ENCODE data around the gene WDR88.
"Not testable (repeated sequence)": the region's sequence is repeated elsewhere in the genome, so short reads cannot be mapped to it uniquely, and the experiment has no call there.

Gene WDR88

GRCh38 chr19:33163481-33163880, 31.6 kb downstream of the WDR88 start:
- no peak overlapping the region for H3K4me3 ChIP-seq
- H3K9me3 ChIP-seq: no peaks in the 10 kb centered on the region
- DNase-seq: no peak
- intact Hi-C loops (cut with DNase I; ENCODE audit: low total_unique reads): no loop called here
- H3K27me3 ChIP-seq: no peaks in the 10 kb centered on the region
- H3K27ac ChIP-seq: no peak overlapping the region
- TF ChIP-seq CTCF (IDR thresholded peaks at IDR 0.05): no peak
- H3K4me1 ChIP-seq: no peaks in the 10 kb centered on the region
- H3K36me3 ChIP-seq: no peaks in the 10 kb centered on the region

DNA sequence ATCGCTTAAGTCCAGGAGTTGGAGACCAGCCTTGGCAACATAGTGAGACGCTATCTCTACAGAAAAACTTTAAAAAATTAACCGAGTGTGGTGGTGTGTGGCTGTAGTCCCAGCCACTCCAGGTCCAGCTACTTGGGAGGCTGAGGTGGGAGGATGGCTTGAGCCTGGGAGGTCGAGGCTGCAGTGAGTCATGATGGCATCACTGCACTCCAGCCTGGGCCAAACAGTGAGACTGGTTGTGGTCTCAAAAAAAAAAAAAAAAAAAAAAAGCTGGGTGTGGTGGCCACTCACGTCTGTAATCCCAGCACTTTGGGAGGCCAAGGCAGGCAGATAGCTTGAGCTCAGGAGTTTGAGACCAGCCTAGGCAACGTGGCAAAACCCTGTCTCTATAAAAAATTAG, 34.1 kb downstream of the WDR88 start:
- not testable (repeated sequence) for DNase-seq, H3K9me3 ChIP-seq

GRCh38 chr19:33167438-33167837, 35.5 kb downstream of the WDR88 start:
- DNase-seq: no peak
- no peaks in the 10 kb centered on the region for H3K27me3 ChIP-seq
- no peaks in the 10 kb centered on the region for H3K36me3 ChIP-seq
- no peak overlapping the region for H3K4me3 ChIP-seq
- no peak for TF ChIP-seq CTCF (IDR thresholded peaks at IDR 0.05)
- H3K4me1 ChIP-seq: no peaks in the 10 kb centered on the region
- no peaks in the 10 kb centered on the region for H3K9me3 ChIP-seq
- H3K27ac ChIP-seq: no peak overlapping the region
- intact Hi-C loops (cut with DNase I; ENCODE audit: low total_unique reads): no loop called here

More for the DNA sequence above, 34.1 kb downstream of the WDR88 start:
- H3K27me3 ChIP-seq; H3K36me3 ChIP-seq; H3K4me3 ChIP-seq; H3K4me1 ChIP-seq; H3K27ac ChIP-seq; intact Hi-C loops (cut with DNase I; ENCODE audit: low total_unique reads): not testable (repeated sequence)

DNA sequence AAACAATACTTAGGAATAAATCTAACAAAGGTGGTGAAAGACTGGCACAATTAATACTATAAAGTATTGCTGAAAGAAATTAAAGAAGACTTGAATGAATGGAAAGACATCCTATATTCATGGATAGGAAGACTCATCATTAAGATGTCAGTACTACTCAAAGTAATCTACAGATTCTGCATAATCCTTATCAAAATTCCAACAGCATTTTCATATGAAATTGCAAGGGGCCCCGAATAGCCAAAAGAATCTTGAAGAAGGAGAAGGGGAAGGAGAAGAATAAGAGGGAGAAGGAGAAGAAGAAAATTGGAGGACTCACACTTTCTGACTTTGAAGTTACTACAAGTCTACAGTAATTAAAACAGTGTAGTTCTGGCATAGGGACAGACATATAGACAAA, 36.6 kb downstream of the WDR88 start:
- TF ChIP-seq CTCF (IDR thresholded peaks at IDR 0.05): no peak

GRCh38 chr19:33171222-33171795, 39.4 kb downstream of the WDR88 start:
- intact Hi-C loops (cut with DNase I; ENCODE audit: low total_unique reads): no loop called here
- no peaks in the 10 kb centered on the region for H3K9me3 ChIP-seq

More for the DNA sequence above, 36.6 kb downstream of the WDR88 start:
- Histone ChIP-seq H3K36me3 (no peaks in the 10 kb centered on the region), H3K27me3 (no peaks in the 10 kb centered on the region), H3K9me3 (no peaks in the 10 kb centered on the region), H3K4me3 (no peak overlapping the region), H3K4me1 (no peaks in the 10 kb centered on the region), H3K27ac (no peak overlapping the region)
- DNase-seq: no peak
- intact Hi-C loops (cut with DNase I; ENCODE audit: low total_unique reads): no loop called here

DNA sequence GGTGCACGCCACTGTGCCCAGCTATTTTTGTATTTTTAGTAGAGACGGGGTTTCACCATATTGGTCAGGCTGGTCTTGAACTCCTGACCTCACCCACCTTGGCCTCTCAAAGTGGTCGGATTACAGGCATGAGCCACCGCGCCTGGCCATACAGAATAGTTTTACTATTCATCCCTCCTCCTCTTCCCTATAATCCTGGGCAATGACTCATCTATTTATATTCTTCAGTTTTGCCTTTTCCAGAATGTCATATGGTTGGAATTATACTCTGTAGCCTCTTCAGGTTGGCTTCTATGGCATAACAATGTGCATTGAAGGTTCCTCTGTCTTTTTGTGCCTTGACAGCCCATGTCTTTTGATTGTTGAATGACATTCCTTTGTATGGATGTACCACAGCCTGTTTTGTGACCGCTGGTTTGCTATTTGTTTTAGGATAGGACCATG, 40.0 kb downstream of the WDR88 start:
- no peaks in the 10 kb centered on the region for H3K9me3 ChIP-seq
- intact Hi-C loops (cut with DNase I; ENCODE audit: low total_unique reads): no loop called here
- H3K27ac ChIP-seq: no peak overlapping the region
- TF ChIP-seq CTCF (IDR thresholded peaks at IDR 0.05): no peak
- no peak overlapping the region for H3K4me3 ChIP-seq
- no peaks in the 10 kb centered on the region for H3K36me3 ChIP-seq
- no peaks in the 10 kb centered on the region for H3K27me3 ChIP-seq
- no peak for DNase-seq
- H3K4me1 ChIP-seq: peaks cover 0 to 13% (median 10%) of the 10 kb centered on the region in 4 donors

More at GRCh38 chr19:33171222-33171795, 39.4 kb downstream of the WDR88 start:
- TF ChIP-seq CTCF (IDR thresholded peaks at IDR 0.05): no peak
- H3K4me1 ChIP-seq: peaks cover 0 to 13% (median 10%) of the 10 kb centered on the region in 4 donors
- H3K27ac ChIP-seq: no peak overlapping the region
- no peaks in the 10 kb centered on the region for H3K36me3 ChIP-seq
- no peak for DNase-seq
- no peaks in the 10 kb centered on the region for H3K27me3 ChIP-seq
- no peak overlapping the region for H3K4me3 ChIP-seq
